ENCODE measurements around the gene ANKRD44.
"Not testable (repeated sequence)": the region's sequence is repeated elsewhere in the genome, so short reads cannot be mapped to it uniquely, and the experiment has no call there.

The ANKRD44 gene

DNA sequence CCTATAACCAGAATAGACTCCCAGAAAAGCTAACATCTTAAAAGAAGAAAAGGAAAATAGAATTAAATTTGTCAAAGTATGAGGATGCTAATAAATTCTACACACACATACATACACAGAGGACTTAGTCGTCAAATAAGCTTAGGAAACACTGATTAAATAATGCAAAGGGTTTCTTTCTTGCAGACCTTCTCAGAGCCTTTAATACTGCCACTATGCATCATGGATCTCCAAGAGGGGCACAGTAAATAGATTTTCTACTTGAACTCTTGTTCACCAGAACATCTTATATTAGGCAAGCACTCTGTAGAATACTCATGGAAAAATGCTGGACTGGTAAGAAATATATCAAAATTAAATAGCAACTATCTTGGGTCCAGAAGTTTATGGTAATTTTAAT lies 69.4 kb downstream of the ANKRD44 start:
- H3K4me3 ChIP-seq (ENCODE audit: low read depth, low read length): no peak overlapping the region

DNA sequence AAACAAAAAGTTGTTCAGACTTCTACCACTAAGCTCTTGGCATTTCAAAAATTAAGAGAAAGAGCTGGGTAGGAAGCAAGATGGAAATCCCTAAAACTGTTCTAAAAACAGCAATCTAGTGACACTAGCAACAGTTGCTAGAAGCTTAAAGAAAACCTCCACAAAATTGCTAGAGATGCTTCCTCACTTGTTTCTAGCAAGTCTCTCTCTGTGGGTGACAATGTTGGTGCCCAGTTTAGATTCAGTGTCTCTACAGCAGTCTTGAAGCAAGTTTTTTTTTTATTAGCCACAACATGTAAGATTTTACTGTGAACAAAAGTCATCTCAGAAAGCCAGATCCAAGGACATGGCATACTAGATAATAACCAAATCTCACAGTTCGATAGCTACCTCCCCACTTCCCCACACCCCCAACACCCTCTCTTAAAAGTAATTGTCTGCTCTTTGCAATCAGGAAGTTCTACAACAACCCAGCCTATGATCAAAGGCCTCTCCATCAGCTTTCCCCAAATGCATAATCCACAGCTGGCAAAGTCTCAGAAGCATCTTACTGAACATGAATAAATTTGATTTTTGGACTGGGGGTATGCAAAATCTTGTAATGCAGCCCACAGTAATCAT lies 70.0 kb downstream of the ANKRD44 start:
- no peak overlapping the region for H3K4me3 ChIP-seq (ENCODE audit: low read depth, low read length)

DNA sequence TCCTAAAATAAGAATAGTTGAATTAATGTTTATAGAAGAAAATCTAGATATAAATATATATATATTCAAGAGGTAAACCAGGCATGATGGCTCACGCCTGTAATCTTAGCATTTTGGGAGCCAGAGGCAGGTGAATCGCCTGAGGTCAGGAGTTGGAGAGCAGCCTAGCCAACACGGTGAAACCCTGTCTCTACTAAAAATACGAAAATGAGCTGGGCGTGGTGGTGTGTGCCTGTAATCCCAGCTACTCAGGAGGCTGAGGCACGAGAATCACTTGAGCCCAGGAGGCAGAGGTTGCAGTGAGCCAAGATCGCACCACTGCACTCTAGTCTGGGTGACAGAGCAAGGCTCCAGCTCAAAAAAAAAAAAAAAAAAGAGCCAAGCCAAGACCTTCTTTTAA lies 70.6 kb downstream of the ANKRD44 start:
- not testable (repeated sequence) for H3K4me3 ChIP-seq (ENCODE audit: low read depth, low read length)

DNA sequence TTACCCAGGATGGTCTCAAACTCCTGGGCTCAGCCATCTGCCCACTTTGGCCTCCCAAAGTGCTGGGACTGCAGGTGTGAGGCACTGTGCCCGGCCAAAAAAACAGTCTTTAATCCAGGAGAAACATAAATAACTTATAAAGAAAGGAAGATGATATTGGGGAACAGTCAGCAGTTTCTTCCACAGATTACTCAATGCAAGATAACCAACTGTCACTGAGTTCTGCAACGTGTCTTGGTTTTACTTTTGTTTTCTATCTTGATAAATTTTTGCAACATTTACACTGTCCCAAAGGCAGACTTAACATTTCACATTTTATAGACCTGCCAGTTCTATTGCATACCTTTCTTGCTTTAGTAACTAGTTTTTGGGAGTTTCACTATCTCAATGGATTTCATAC lies 71.1 kb downstream of the ANKRD44 start:
- H3K4me3 ChIP-seq (ENCODE audit: low read depth, low read length): no peak overlapping the region

DNA sequence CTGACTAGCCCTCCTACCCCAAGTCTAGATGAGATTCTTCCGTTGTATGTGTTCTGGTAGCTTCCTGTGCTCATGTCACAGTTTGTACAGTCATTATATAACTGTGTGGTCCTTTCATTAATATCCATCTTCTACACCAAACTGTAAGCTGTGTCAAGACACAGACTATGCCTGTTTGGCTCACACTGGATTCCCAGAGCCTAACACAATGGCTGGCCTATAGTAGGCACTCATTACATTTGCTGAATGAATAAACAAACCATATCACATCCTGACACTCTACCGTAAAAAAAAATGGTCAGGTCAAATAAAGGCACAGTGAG lies 72.6 kb downstream of the ANKRD44 start:
- H3K4me3 ChIP-seq (ENCODE audit: low read depth, low read length): no peak overlapping the region

DNA sequence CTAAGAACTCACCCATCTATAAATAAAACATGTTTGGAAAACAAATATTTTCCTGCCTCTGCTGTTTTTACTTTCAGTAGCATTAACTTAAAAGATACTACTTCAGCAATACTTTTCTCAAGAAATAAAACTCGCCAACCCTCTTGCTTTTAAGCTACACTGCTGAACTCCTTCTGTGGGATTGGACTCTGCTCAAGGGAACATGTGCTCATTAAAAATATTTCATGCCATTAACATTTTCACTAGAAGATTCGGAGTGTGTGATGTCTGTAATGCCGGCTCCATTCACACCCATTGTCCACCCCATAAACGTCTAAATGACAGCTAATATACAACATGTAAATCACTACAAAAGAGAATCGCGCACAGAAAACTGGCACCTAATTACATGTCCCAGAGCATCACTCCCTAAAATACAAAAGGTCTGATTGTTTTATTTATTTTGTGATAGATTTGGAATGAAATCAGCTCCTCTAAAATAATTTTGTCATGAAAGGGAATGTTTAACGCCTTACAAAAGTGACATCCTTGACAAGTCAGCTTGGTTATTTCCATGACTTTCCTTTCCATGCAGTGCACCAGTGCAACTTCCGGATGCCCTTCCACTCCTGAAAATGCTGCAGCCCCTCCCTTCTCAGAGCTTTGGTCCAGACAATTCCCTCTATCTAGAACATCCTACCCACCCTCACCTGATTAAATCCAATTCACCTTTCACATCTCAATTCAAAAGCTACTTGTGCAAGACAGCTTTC lies 73.1 kb downstream of the ANKRD44 start:
- H3K4me3 ChIP-seq (ENCODE audit: low read depth, low read length): no peak overlapping the region

DNA sequence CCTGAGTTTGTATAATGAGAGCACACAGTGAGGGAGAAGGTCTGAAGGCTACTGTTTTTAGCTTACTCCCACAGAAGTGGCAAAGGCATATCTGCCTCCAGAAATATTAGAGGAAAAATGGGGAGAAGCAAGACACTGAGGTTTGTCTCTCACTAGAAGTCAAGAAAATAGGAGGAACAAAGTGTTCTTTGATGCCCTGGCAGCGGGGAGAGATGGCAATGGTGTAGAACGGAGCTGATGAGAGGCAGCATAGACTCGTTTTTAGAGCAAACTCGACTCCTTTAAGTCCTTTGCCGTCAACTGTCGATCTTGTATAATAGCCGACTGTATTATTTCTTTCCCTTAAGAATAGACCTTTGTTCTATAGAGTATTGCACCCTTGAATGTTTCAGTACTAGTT lies 73.8 kb downstream of the ANKRD44 start:
- no peak overlapping the region for H3K4me3 ChIP-seq (ENCODE audit: low read depth, low read length)

DNA sequence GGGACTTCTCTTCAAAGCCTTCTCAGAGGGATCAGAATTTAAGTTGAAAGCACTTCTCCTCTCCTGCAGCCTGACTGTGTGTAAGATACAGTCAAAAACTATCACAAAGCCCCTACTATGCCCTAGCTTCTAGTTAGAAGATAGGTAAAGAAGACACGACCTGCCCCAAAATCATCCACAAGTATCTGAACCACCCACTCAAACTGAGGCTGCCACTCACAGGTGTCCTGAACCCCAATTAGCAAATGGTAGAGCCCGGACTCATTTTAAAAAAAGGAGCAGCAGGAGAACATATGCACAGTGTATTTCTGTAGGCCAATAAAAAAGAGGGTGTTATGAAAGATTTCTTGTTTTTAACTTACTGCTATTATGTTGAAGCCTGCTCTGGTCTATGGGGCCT lies 74.4 kb downstream of the ANKRD44 start:
- no peak overlapping the region for H3K4me3 ChIP-seq (ENCODE audit: low read depth, low read length)

DNA sequence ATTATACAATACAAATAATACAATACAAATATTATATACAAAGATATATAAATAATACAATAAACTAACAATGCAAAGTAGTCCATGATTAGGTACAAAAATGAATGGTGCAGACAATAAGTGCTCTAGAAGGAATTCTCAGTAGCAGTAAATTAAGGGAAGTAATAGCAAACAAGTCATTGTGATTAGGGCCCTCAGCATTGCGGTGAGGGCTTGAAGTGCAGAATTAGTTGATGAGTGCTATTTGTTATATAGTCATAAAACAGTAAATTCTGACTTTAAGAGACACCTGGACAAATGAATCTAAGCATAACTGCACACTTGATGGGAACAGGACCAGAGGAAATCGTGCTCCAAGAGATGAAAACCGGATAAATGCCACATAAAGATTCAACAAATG lies 74.9 kb downstream of the ANKRD44 start:
- no peak overlapping the region for H3K4me3 ChIP-seq (ENCODE audit: low read depth, low read length)

DNA sequence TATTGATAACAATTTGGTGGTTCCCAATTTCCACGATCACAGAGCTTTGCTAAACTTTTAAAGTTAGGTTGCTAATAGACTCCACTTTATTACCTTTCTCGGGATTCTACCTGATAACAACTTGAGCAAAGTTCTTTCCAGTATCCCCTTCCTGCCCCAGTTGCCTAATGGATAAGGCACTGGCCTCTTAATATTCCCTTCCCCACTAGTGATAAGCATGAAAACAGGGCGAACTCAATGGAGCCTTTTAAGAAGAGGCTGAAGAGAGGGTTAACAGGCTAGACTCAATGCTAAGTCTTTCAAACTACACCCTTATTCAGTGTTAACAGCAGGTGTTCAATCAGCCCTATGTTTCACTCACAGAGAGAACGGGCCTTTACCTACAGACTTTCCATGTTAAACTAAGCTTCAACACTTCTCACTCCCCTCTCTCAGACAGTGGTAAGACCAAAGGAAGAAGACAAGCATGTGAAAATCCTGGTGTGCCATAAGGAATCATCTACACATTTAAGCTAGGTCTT lies 75.8 kb downstream of the ANKRD44 start:
- H3K4me3 ChIP-seq (ENCODE audit: low read depth, low read length): no peak overlapping the region

DNA sequence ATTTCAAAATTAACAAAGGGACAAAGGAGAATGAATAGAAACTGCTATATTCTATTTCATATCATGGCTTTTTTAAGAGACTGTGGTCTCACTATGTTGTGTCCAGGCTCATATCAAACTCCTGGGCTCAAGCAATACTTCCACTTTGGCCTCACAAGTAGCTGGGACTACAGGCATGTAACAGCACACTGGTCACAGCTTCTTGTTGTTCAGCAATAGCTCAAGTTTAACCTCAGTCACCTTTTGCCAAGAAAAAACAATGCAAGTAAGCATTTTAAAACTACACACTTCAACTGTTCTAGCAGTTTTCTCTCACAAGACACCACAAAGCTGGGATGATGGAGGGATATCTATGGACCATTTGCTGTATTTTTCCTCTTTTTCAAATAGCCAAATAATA lies 77.1 kb downstream of the ANKRD44 start:
- H3K4me3 ChIP-seq (ENCODE audit: low read depth, low read length): no peak overlapping the region

DNA sequence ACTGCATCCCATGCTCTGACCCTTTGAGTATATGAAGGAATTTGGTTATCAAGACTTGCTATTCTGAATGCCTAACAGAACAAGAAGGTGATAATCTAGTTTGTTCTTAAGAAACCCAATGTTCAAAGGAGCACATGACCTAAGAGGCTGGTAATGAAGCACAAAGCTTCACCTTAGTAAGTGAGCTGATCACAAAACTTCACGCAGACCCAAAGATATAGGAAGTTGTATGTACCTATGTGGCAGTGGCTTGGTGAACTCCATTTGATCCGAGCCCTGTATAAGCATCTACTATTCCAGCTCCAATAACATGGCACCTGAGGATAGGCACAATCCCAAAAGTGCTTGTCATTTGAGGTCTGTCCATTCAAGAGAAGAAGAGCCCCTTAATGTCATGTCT lies 78.6 kb downstream of the ANKRD44 start:
- no peak overlapping the region for H3K4me3 ChIP-seq (ENCODE audit: low read depth, low read length)

DNA sequence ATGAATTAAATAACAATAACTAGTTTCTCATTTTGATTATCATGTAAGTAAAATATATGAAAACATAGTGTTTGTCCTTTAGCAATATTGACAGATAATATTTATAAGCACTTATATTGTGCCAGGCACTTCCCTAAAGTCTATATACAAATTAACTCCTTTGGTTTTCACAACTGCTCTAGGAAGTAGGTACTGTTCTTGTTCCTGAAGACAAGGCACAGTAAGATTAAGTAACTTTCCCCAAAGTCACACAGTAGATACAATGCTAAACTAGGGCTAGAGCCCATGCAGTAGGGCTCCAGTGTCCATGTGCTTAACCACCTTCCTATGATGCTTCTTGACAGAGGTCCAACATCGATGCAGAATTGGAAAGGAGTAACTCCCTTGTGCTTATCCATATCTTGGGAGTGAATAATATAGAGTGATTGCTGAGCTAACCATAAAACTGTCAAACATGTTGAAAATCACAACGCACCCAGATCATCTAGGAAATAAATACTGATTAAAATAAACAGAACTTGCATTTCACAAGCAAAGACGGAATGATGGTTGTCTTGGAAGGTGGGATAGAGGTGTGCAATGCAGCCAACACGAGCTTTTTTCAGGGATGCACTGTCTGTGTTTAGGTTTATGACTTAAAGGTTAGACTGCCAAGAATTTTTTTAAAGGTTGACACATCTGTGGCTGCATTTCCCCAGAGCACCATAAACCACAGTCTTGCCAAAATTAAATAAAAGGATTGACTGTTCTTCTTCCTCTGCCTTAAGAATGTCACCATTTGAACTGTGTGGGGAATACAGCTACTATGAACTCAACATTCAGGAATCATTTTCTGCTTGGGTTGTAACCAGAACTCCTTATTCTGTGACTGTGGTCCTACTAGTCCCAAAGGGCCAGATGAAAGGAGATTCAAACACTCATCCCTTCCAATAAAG lies 80.8 kb downstream of the ANKRD44 start:
- H3K4me3 ChIP-seq (ENCODE audit: low read depth, low read length): no peak overlapping the region

DNA sequence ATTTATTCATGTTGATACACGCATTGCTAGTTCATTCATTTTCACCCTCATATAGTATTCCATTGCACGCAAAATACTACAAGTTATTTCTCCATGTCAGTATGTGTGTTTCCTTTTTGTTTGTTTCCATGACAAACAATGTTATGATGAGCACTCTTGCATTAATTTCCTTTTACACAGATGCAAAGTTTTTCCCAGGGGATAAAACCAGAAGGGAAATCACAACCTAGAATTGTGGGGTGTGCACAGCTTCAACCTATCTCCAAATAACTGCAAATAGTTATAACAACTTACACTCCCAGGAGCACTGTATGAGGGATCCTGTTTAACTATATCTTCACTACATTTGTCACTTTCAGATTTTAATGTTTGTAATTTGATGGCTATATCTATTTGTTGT lies 87.1 kb downstream of the ANKRD44 start:
- H3K4me3 ChIP-seq (ENCODE audit: low read depth, low read length): no peak overlapping the region

DNA sequence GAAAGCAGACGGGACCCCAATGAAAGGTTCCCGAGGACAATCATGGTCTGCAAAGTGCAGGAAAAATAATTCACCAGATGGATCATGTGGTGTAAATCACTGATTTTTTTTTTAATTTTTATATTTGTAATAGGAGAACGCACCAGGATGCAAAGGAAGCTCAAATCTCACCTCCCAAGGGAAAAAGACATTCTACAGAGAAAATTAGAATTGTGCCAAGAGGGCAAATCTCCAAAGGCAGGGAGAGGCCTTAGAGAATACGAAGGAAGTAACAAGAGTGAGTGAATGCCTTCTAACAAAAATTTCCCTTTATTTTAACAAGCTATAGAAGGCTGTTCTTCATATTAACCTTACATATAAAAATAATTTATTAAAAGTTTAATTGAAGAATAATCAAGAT lies 90.9 kb downstream of the ANKRD44 start:
- no peak overlapping the region for H3K4me3 ChIP-seq (ENCODE audit: low read depth, low read length)

DNA sequence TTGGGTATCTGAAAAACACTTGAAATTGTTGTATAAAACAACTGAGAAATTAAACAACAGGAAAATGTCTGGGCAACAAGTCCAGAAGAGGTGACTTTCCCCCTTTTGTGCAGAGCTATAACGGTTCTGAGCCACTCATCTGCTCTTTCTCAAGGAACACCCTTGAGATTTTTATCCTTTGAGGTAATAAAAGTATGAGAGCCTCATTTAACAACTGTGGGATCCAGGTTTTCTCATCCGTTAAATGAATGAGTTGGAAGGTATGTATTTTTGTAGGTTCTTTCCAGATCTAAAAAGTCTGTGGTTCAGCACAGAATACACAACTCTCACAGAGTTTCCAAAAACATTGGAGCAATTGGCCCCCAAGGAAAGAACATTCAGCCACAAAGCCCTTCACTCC lies 93.0 kb downstream of the ANKRD44 start:
- no peak overlapping the region for H3K4me3 ChIP-seq (ENCODE audit: low read depth, low read length)

DNA sequence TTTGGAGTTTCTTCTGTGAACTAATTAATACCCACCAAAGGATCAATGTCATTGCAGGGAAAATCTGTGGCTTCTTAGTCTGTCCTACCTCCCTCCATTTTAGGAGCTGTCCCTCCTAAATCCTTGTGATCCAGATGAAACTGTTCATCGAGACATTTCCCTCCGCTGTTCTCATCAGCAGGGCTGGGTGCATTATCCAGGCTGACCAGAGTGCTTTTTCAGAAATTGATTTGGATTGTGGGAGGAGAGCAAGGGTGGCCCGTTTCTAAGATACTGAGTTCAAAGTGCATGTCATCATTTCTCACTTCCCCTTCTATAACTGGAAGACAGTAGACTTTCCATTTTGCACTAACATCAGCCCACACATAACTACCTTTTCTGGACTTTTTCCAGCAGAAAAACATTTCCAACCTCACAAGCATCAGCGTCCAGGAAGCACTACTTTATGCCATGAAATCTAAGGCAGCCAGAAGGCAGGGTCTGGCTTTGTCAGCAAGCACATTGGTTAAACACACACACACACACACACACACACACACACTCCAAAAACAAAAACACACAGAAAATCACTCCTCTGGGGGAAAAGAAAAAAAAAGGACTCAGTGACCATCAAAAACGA lies 94.1 kb downstream of the ANKRD44 start:
- no peak overlapping the region for H3K4me3 ChIP-seq (ENCODE audit: low read depth, low read length)

DNA sequence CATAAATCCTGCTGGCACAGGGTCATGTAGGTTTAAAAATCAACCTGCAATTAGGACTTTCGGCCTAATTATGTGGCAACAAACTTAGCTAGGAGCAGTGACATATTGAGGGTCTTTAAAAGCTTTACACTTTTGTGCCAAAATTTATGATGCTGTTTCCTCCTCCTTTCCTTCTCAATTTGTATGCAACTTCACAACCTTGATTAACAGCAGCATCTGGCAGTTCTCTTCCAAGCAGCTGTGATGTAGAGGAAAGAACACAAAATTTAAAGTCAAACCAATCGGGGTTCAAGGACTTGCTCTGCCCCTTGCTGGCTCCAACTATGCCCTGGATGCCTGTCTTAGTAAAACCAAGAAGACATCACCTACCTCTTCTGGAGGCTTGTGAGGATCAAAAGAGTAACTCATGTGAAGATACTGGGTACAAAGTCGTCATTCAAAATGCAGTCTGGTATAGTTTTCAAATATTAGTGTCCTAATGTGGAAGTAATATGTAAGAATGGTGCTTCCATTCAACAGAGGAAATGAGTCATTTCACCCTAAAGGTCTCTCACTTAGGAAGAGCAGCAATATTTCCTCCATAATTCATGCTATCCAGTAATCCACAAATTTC lies 94.7 kb downstream of the ANKRD44 start:
- H3K4me3 ChIP-seq (ENCODE audit: low read depth, low read length): no peak overlapping the region

DNA sequence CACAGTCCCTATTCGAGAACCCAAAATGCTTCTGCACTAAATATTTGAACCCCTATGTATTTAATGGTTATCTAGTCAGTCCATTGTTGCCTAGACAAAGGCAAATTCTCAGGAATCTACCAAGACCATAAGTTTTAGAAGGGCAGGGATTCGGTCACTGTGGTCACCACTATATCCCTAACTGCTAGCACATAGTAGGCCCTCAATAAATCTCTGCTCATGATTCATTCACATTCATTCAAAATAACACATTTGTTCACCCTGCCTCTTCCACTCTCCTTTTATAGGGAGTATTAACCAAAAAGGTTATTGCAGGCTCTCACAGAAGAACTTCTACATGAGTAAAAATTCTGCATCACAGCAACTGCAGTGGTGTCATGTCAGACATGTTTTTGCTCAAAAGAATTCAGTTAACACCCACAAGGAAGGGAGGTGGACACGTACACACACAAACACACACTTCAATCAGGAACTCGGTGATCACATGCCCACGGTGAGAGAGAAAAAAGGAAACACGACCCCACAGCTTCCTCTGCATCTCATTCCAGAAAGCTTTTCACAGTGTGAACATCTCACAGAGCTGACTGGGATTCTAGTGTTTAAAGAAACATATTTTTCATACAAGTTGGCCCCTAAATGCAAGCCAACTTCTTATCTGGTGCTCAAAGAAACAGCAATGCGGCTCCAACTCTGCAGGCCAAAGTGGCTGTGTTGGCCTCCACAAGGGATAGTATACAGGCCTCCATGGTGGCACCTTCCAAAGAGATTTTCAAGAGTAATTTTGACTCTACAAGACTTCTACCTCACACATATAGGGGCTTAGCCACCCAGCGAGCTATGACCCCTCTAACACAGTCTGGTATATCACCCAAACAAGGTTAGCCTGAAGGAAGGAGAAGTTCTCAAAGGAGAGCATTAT lies 98.0 kb downstream of the ANKRD44 start:
- no peak overlapping the region for H3K4me3 ChIP-seq (ENCODE audit: low read depth, low read length)

DNA sequence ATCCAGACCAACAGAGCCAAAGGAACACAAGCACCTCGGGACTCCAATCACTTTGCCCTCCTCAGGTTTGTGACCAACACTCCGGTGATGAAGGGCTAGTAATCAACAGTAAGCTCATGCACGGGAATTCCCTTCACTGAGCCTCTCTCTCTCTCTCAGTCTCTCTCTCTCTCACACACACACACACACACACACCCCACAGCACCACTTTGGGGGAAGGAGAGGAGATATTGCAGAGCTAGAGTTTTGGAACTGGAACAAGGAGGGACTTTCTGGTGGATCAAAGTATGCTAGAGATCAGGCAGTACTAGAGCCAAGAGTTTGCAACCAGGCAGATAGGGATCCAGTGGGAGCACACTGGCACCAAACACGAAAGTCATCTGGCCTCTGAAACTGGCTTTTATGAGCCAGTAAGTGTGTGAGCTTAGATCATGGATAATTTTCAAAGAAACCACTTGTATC lies 98.7 kb downstream of the ANKRD44 start:
- no peak overlapping the region for H3K4me3 ChIP-seq (ENCODE audit: low read depth, low read length)
